Neural crest cell (in vitro differentiated cells): ENCODE data around the gene ITGB2. TPM values are rescaled to one million over a fixed set of nuclear protein-coding genes. Genes with fewer than 3 reads are reported as not detected.
"Not testable (repeated sequence)": the region's sequence is repeated elsewhere in the genome, so short reads cannot be mapped to it uniquely, and the experiment has no call there.

ENCODE experiments used
- DNase-seq: peaks from one replicate; pipeline ENCODE4 v3.0.0; 2021; ENCODE audit warnings: low read depth, mixed read lengths, low spot score
- H3K27ac Mint-ChIP-seq: one replicate; pipeline ENCODE4 v1.8.0; 2021; ENCODE audit warnings: mild to moderate bottlenecking, mixed read lengths; ENCODE audit not compliant: unreplicated experiment
- H3K27me3 Mint-ChIP-seq: 2 replicates; pipeline ENCODE4 v1.8.0; 2021; ENCODE audit warnings: low read depth, mild to moderate bottlenecking, mixed read lengths
- H3K36me3 Mint-ChIP-seq: 2 replicates; pipeline ENCODE4 v1.8.0; 2021; ENCODE audit warnings: low read depth, mild to moderate bottlenecking, mixed read lengths
- H3K4me1 Mint-ChIP-seq: 2 replicates; pipeline ENCODE4 v1.8.0; 2021; ENCODE audit warnings: mixed read lengths
- H3K4me3 Mint-ChIP-seq: one replicate; pipeline ENCODE4 v1.8.0; 2021; ENCODE audit warnings: mild to moderate bottlenecking, mixed read lengths
- H3K9me3 Mint-ChIP-seq: 2 replicates; pipeline ENCODE4 v1.8.0; 2021; ENCODE audit warnings: mixed read lengths
- CTCF ChIP-seq: fragments of 200-600 bp; sonication (generic); conservative IDR thresholded peaks from 2 replicates; pipeline ENCODE4 v1.5.0; 2021; ENCODE audit warnings: antibody characterized with exemption, mild to moderate bottlenecking
- total RNA-seq: library from RNA; stranded (reverse); gene quantifications from 2 replicates; pipeline ENCODE4 v1.2.1, GENCODE V29; 2021

The ITGB2 gene
- total RNA-seq, 1 donor from 2014 or later, result 0.89 TPM

- Mint-ChIP-seq H3K9me3 (no peaks in the 10 kb centered on the region), H3K4me1 (peaks cover 23% of the 10 kb centered on the region), H3K36me3 (no peaks in the 10 kb centered on the region), H3K27ac (no peak overlapping the region), H3K27me3 (peaks cover 73% of the 10 kb centered on the region), H3K4me3 (peak overlapping the region; percentile 64)
- TF ChIP-seq CTCF, result no peak
- DNase-seq, result no peak
Measured at GRCh38 chr21:44931501-44932407, 11.1 kb upstream of the ITGB2 start.

- no peaks in the 10 kb centered on the region for H3K36me3 Mint-ChIP-seq
- H3K9me3 Mint-ChIP-seq, result no peaks in the 10 kb centered on the region
- H3K27ac Mint-ChIP-seq, result no peak overlapping the region
- H3K4me1 Mint-ChIP-seq, result peaks cover 29% of the 10 kb centered on the region
- peaks cover 78% of the 10 kb centered on the region for H3K27me3 Mint-ChIP-seq
- DNase-seq, result no peak
- H3K4me3 Mint-ChIP-seq, result peak overlapping the region; percentile 64
- no peak for TF ChIP-seq CTCF
Measured at GRCh38 chr21:44931137-44931500, 10.4 kb upstream of the ITGB2 start.

GRCh38 chr21:44930543-44930981 is 9.9 kb upstream of the ITGB2 start:
- peaks cover 30% of the 10 kb centered on the region for H3K4me1 Mint-ChIP-seq

GRCh38 chr21:44929799-44930542 is 9.3 kb upstream of the ITGB2 start:
- peaks cover 36% of the 10 kb centered on the region for H3K4me1 Mint-ChIP-seq
- TF ChIP-seq CTCF, result no peak
- H3K36me3 Mint-ChIP-seq, result no peaks in the 10 kb centered on the region
- no peak for DNase-seq
- peaks cover 79% of the 10 kb centered on the region for H3K27me3 Mint-ChIP-seq
- no peak overlapping the region for H3K4me3 Mint-ChIP-seq
- no peak overlapping the region for H3K27ac Mint-ChIP-seq
- no peaks in the 10 kb centered on the region for H3K9me3 Mint-ChIP-seq

More at GRCh38 chr21:44930543-44930981, 9.9 kb upstream of the ITGB2 start:
- no peaks in the 10 kb centered on the region for H3K9me3 Mint-ChIP-seq
- H3K4me3 Mint-ChIP-seq, result peak overlapping the region; percentile 41
- H3K27ac Mint-ChIP-seq, result no peak overlapping the region
- peaks cover 79% of the 10 kb centered on the region for H3K27me3 Mint-ChIP-seq
- no peak for DNase-seq
- no peaks in the 10 kb centered on the region for H3K36me3 Mint-ChIP-seq
- TF ChIP-seq CTCF, result no peak

- Mint-ChIP-seq H3K4me1 (peaks cover 43% of the 10 kb centered on the region), H3K27me3 (peaks cover 78% of the 10 kb centered on the region), H3K27ac (no peak overlapping the region)
Measured at GRCh38 chr21:44929242-44929798, 8.6 kb upstream of the ITGB2 start.

GRCh38 chr21:44928500-44929241 is 8.0 kb upstream of the ITGB2 start:
- not testable (repeated sequence) for H3K36me3 Mint-ChIP-seq, DNase-seq, H3K27ac Mint-ChIP-seq, H3K4me3 Mint-ChIP-seq, H3K9me3 Mint-ChIP-seq
- H3K4me1 Mint-ChIP-seq, result peaks cover 43% of the 10 kb centered on the region
- peaks cover 77% of the 10 kb centered on the region for H3K27me3 Mint-ChIP-seq

More at GRCh38 chr21:44929242-44929798, 8.6 kb upstream of the ITGB2 start:
- Mint-ChIP-seq H3K9me3 (no peaks in the 10 kb centered on the region), H3K36me3 (no peaks in the 10 kb centered on the region), H3K4me3 (no peak overlapping the region)
- TF ChIP-seq CTCF, result no peak
- DNase-seq, result no peak
